Naive thymus-derived CD4-positive, alpha-beta T cell (primary cell): ENCODE measurements around the gene AKR1E2. TPM values are rescaled to one million over a fixed set of nuclear protein-coding genes. Genes with fewer than 3 reads are reported as not detected.

Source experiments
- ATAC-seq: fragments of 150-1000 bp; cut with Tn5 transposase; 2 replicates; pipeline ENCODE4 v1.10.0; 2021; ENCODE audit warnings: mild to moderate bottlenecking, moderate library complexity
- CTCF ChIA-PET: fragments of 350-600 bp; sonication (Branson Sonifier 250); formaldehyde crosslinking; loops from one replicate; lab custom pipeline; 2021; ENCODE audit warnings: antibody characterized with exemption; lab: Charles Lee
- POLR2A ChIA-PET: fragments of 350-600 bp; sonication (Branson Sonifier 250); formaldehyde crosslinking; loops from one replicate; lab custom pipeline; 2021; ENCODE audit warnings: antibody characterized with exemption, inconsistent platforms; lab: Charles Lee
- DNase-seq, 9 donors: peaks; one replicate each; pipeline versions ENCODE4 v3.0.0 to v3.0.0-alpha.2; 2020 to 2022; ENCODE audit warnings: mixed read lengths in 1 of 9
- H3K27ac ChIP-seq: one replicate; pipeline ENCODE4 v1.7.0; 2013; ENCODE audit warnings: mild to moderate bottlenecking, low read depth, low read length, moderate library complexity
- H3K27me3 ChIP-seq, 2 donors: one replicate each; pipeline ENCODE4 v1.7.0; 2013; ENCODE audit warnings: low read length in 2 of 2, mild to moderate bottlenecking in 2 of 2, moderate library complexity in 2 of 2; ENCODE audit not compliant: control insufficient read depth in 2 of 2, insufficient read depth in 2 of 2
- H3K36me3 ChIP-seq, 3 experiments: 1 replicate in 2 of 3; 2 replicates in 1 of 3; pipeline ENCODE4 v1.7.0; 2013; ENCODE audit warnings: low read length in 3 of 3, mild to moderate bottlenecking in 3 of 3, moderate library complexity in 1 of 3; ENCODE audit not compliant: insufficient read depth in 3 of 3, control insufficient read depth in 2 of 3
- H3K4me1 ChIP-seq, 2 donors: one replicate each; pipeline ENCODE4 v1.7.0; 2013; ENCODE audit warnings: low read length in 2 of 2, mild to moderate bottlenecking in 2 of 2, moderate library complexity in 1 of 2; ENCODE audit not compliant: control insufficient read depth in 2 of 2, insufficient read depth in 2 of 2
- H3K4me3 ChIP-seq: 2 replicates; pipeline ENCODE4 v1.7.0; 2013; ENCODE audit warnings: mild to moderate bottlenecking, low read length
- H3K9me3 ChIP-seq, 3 experiments: 1 replicate in 2 of 3; 2 replicates in 1 of 3; pipeline ENCODE4 v1.7.0; 2013; ENCODE audit warnings: low read length in 3 of 3; ENCODE audit not compliant: control insufficient read depth in 2 of 3
- H3K27ac Mint-ChIP-seq, 9 donors: one replicate each; pipeline ENCODE4 v1.8.0; 2020 to 2022; ENCODE audit warnings: mixed read lengths in 9 of 9, mild to moderate bottlenecking in 8 of 9, moderate library complexity in 5 of 9, inconsistent platforms in 2 of 9
- H3K27me3 Mint-ChIP-seq, 5 donors: one replicate each; pipeline ENCODE4 v1.8.0; 2021 to 2022; ENCODE audit warnings: mixed read lengths in 5 of 5, mild to moderate bottlenecking in 1 of 5
- H3K36me3 Mint-ChIP-seq, 5 donors: one replicate each; pipeline ENCODE4 v1.8.0; 2020 to 2022; ENCODE audit warnings: mixed read lengths in 5 of 5, mild to moderate bottlenecking in 3 of 5, inconsistent platforms in 1 of 5
- H3K4me1 Mint-ChIP-seq, 7 donors: one replicate each; pipeline ENCODE4 v1.8.0; 2020 to 2022; ENCODE audit warnings: mixed read lengths in 7 of 7, mild to moderate bottlenecking in 3 of 7, inconsistent platforms in 1 of 7
- H3K4me3 Mint-ChIP-seq, 10 donors: one replicate each; pipeline ENCODE4 v1.8.0; 2020 to 2022; ENCODE audit warnings: mild to moderate bottlenecking in 10 of 10, mixed read lengths in 10 of 10, moderate library complexity in 6 of 10, inconsistent platforms in 2 of 10
- H3K9me3 Mint-ChIP-seq, 11 donors: one replicate each; pipeline ENCODE4 v1.8.0; 2020 to 2022; ENCODE audit warnings: mixed read lengths in 11 of 11, mild to moderate bottlenecking in 4 of 11, inconsistent platforms in 1 of 11, moderate library complexity in 1 of 11
- intact Hi-C, 2 donors: fragments of 100-400 bp; cut with micrococcal nuclease; formaldehyde crosslinking; loops; one replicate each; pipeline ENCODE4 v1.15.1; 2023
- polyA plus RNA-seq, 2 donors: library from polyadenylated mRNA; unstranded; fragments of 300-500 nt; fragmentation: Illumina TruSeq; gene quantifications; one replicate each; pipeline ENCODE4 v1.2.3, GENCODE V29; 2021
- total RNA-seq, 6 experiments: library from RNA in 5 of 6; stranded (reverse) in 5 of 6; gene quantifications; 1 replicate in 5 of 6; 2 replicates in 1 of 6; pipeline ENCODE4 v1.2.3 and lab custom pipeline; 2021 to 2026

AKR1E2 gene
- total and polyA plus RNA-seq, 7 experiments from 2014 or later, result 3.6 to 26.0 (median 10.6) TPM

- no peaks in the 10 kb centered on the region for H3K27me3 ChIP-seq
- Mint-ChIP-seq H3K9me3 (no peaks in the 10 kb centered on the region), H3K4me3 (no peak overlapping the region), H3K4me1 (no peaks in the 10 kb centered on the region), H3K36me3 (no peaks in the 10 kb centered on the region), H3K27ac (no peak overlapping the region), H3K27me3 (peaks cover 19 to 34% (median 26%) of the 10 kb centered on the region in 5 donors)
- H3K27ac ChIP-seq, result no peak overlapping the region
- POLR2A ChIA-PET, result no interaction called here
- intact Hi-C loops, result no loop called here
- no peak overlapping the region for H3K4me3 ChIP-seq
- no peaks in the 10 kb centered on the region for H3K36me3 ChIP-seq
- CTCF ChIA-PET, result no interaction called here
- no peaks in the 10 kb centered on the region for H3K9me3 ChIP-seq
- ATAC-seq (no peak), DNase-seq (no peak)
- no peaks in the 10 kb centered on the region for H3K4me1 ChIP-seq
Measured at GRCh38 chr10:4784667-4785333, 41.2 kb upstream of the AKR1E2 start.

GRCh38 chr10:4786043-4786839, 39.8 kb upstream of the AKR1E2 start:
- Histone ChIP-seq H3K4me1 (no peaks in the 10 kb centered on the region), H3K27me3 (no peaks in the 10 kb centered on the region), H3K4me3 (no peak overlapping the region), H3K27ac (no peak overlapping the region), H3K36me3 (no peaks in the 10 kb centered on the region), H3K9me3 (no peaks in the 10 kb centered on the region)
- H3K9me3 Mint-ChIP-seq, result no peaks in the 10 kb centered on the region
- ChIA-PET POLR2A (no interaction called here), CTCF (no interaction called here)
- no peaks in the 10 kb centered on the region for H3K36me3 Mint-ChIP-seq
- peaks cover 0 to 2% (median 0%) of the 10 kb centered on the region in 7 donors for H3K4me1 Mint-ChIP-seq
- no peak for DNase-seq
- no peak overlapping the region for H3K4me3 Mint-ChIP-seq
- no peak for ATAC-seq
- intact Hi-C loops, result no loop called here
- no peak overlapping the region for H3K27ac Mint-ChIP-seq
- peaks cover 19 to 36% (median 25%) of the 10 kb centered on the region in 5 donors for H3K27me3 Mint-ChIP-seq

- H3K4me1 ChIP-seq, result no peaks in the 10 kb centered on the region
- peaks cover 0 to 2% (median 0%) of the 10 kb centered on the region in 11 donors for H3K9me3 Mint-ChIP-seq
- H3K36me3 ChIP-seq, result no peaks in the 10 kb centered on the region
- peaks cover 0 to 2% (median 0%) of the 10 kb centered on the region in 7 donors for H3K4me1 Mint-ChIP-seq
- H3K4me3 Mint-ChIP-seq, result no peak overlapping the region
- DNase-seq (no peak), ATAC-seq (no peak)
- POLR2A ChIA-PET, result no interaction called here
- CTCF ChIA-PET, result no interaction called here
- H3K27me3 ChIP-seq, result no peaks in the 10 kb centered on the region
- intact Hi-C loops, result no loop called here
- H3K27ac ChIP-seq, result no peak overlapping the region
- no peak overlapping the region for H3K27ac Mint-ChIP-seq
- H3K9me3 ChIP-seq, result no peaks in the 10 kb centered on the region
- no peak overlapping the region for H3K4me3 ChIP-seq
- H3K27me3 Mint-ChIP-seq, result peaks cover 8 to 33% (median 19%) of the 10 kb centered on the region in 5 donors
- no peaks in the 10 kb centered on the region for H3K36me3 Mint-ChIP-seq
Measured at GRCh38 chr10:4790045-4790444, 36.0 kb upstream of the AKR1E2 start.

DNA sequence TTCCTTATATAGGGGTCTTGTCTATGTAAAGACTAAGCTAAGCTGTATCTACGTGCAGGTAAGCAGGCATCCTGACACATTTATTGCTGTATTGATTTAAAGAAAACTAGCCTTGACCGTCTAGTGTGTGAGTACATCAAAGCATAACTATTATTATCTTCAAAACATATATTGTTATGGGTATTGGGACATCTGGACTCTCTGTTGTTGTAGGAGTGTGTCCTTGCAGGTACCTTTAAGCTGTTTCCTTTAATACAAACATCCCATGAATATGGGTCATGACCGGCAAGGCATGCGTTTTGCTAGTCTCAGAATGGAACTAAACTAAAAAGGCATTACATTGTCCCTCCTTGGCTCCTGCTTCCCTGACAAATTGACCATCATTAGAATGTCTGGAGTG, 35.1 kb upstream of the AKR1E2 start:
- Histone ChIP-seq H3K4me3 (no peak overlapping the region), H3K36me3 (no peaks in the 10 kb centered on the region), H3K27me3 (no peaks in the 10 kb centered on the region), H3K27ac (no peak overlapping the region), H3K9me3 (no peaks in the 10 kb centered on the region), H3K4me1 (no peaks in the 10 kb centered on the region)
- intact Hi-C loops, result no loop called here
- CTCF ChIA-PET, result no interaction called here
- DNase-seq (no peak), ATAC-seq (no peak)
- peaks cover 0 to 2% (median 0%) of the 10 kb centered on the region in 11 donors for H3K9me3 Mint-ChIP-seq
- peaks cover 6 to 36% (median 15%) of the 10 kb centered on the region in 5 donors for H3K27me3 Mint-ChIP-seq
- H3K4me3 Mint-ChIP-seq, result no peak overlapping the region
- H3K4me1 Mint-ChIP-seq, result peaks cover 0 to 2% (median 0%) of the 10 kb centered on the region in 7 donors
- POLR2A ChIA-PET, result no interaction called here
- no peak overlapping the region for H3K27ac Mint-ChIP-seq
- no peaks in the 10 kb centered on the region for H3K36me3 Mint-ChIP-seq

GRCh38 chr10:4792381-4792780, 33.6 kb upstream of the AKR1E2 start:
- H3K4me3 Mint-ChIP-seq, result no peak overlapping the region
- no peak for DNase-seq
- H3K9me3 ChIP-seq, result no peaks in the 10 kb centered on the region
- peaks cover 1 to 30% (median 8%) of the 10 kb centered on the region in 5 donors for H3K27me3 Mint-ChIP-seq
- H3K4me3 ChIP-seq, result no peak overlapping the region
- no peaks in the 10 kb centered on the region for H3K4me1 ChIP-seq
- H3K27ac Mint-ChIP-seq, result no peak overlapping the region
- no peak overlapping the region for H3K27ac ChIP-seq
- H3K36me3 ChIP-seq, result no peaks in the 10 kb centered on the region
- ChIA-PET CTCF (no interaction called here), POLR2A (no interaction called here)
- H3K9me3 Mint-ChIP-seq, result peaks cover 0 to 2% (median 0%) of the 10 kb centered on the region in 11 donors
- no peaks in the 10 kb centered on the region for H3K36me3 Mint-ChIP-seq
- no peak for ATAC-seq
- H3K27me3 ChIP-seq, result no peaks in the 10 kb centered on the region
- intact Hi-C loops, result no loop called here
- H3K4me1 Mint-ChIP-seq, result peaks cover 0 to 2% (median 0%) of the 10 kb centered on the region in 7 donors

GRCh38 chr10:4801405-4801804, 24.6 kb upstream of the AKR1E2 start:
- H3K4me1 Mint-ChIP-seq, result no peaks in the 10 kb centered on the region
- intact Hi-C loops, result no loop called here
- Histone ChIP-seq H3K27ac (no peak overlapping the region), H3K4me1 (no peaks in the 10 kb centered on the region), H3K9me3 (no peaks in the 10 kb centered on the region), H3K27me3 (peaks cover 0 to 4% of the 10 kb centered on the region in 2 donors), H3K36me3 (no peaks in the 10 kb centered on the region), H3K4me3 (no peak overlapping the region)
- H3K4me3 Mint-ChIP-seq, result no peak overlapping the region
- POLR2A ChIA-PET, result no interaction called here
- no peaks in the 10 kb centered on the region for H3K9me3 Mint-ChIP-seq
- no peak overlapping the region for H3K27ac Mint-ChIP-seq
- CTCF ChIA-PET, result no interaction called here
- ATAC-seq, result no peak
- no peak for DNase-seq
- H3K36me3 Mint-ChIP-seq, result no peaks in the 10 kb centered on the region
- H3K27me3 Mint-ChIP-seq, result peaks cover 3 to 38% (median 10%) of the 10 kb centered on the region in 5 donors
